RPMI8226 (cell line): ENCODE measurements around the gene PRUNE1.
A peak's percentile ranks its signal among the peaks of the same experiment; 100 is the strongest.

Experiments
- DNase-seq: peaks from one replicate; pipeline ENCODE4 v3.0.0-alpha.2; 2015

Gene PRUNE1

GRCh38 chr1:151008244-151009205 lies at the start of gene PRUNE1:
Gene PRUNE1 (plus strand): TSS chr1:151008449. CDS start chr1:151008633, 184 bp downstream.
- DNase-seq = peak; percentile 99

GRCh38 chr1:150960646-150961045 lies 47.6 kb upstream of the PRUNE1 start:
- DNase-seq = no peak

GRCh38 chr1:150961756-150962155 lies 46.5 kb upstream of the PRUNE1 start:
- DNase-seq = no peak

GRCh38 chr1:150963321-150964163 lies 44.7 kb upstream of the PRUNE1 start:
- no peak for DNase-seq

GRCh38 chr1:150964164-150964489 lies 44.1 kb upstream of the PRUNE1 start:
- DNase-seq = no peak

- no peak for DNase-seq
These were observed 42.6 kb upstream of the PRUNE1 start for GRCh38 chr1:150965605-150966004.

GRCh38 chr1:150966011-150966410 lies 42.2 kb upstream of the PRUNE1 start:
- DNase-seq = no peak

- DNase-seq = no peak
These were observed 40.3 kb upstream of the PRUNE1 start for GRCh38 chr1:150967936-150968335.

GRCh38 chr1:150968491-150968890 lies 39.8 kb upstream of the PRUNE1 start:
- no peak for DNase-seq

- DNase-seq = no peak
These were observed 38.6 kb upstream of the PRUNE1 start for GRCh38 chr1:150969626-150970025.

- DNase-seq = no peak
These were observed 37.3 kb upstream of the PRUNE1 start for GRCh38 chr1:150970808-150971582.

GRCh38 chr1:150971583-150972416 lies 36.4 kb upstream of the PRUNE1 start:
- no peak for DNase-seq

GRCh38 chr1:150972417-150972940 lies 35.8 kb upstream of the PRUNE1 start:
- DNase-seq = no peak

GRCh38 chr1:150973258-150973835 lies 34.9 kb upstream of the PRUNE1 start:
- DNase-seq = no peak

- peak; percentile 59 for DNase-seq
These were observed 34.2 kb upstream of the PRUNE1 start for GRCh38 chr1:150973836-150974579.

- DNase-seq = peak; percentile 89
These were observed 33.4 kb upstream of the PRUNE1 start, which contains the start of gene CERS2 for GRCh38 chr1:150974580-150975478. Gene CERS2 (minus strand): TSS chr1:150974835. CDS start chr1:150969090, 5,745 bp downstream.

- no peak for DNase-seq
These were observed 31.8 kb upstream of the PRUNE1 start for GRCh38 chr1:150976401-150976821.

- peak; percentile 98 for DNase-seq
These were observed 31.2 kb upstream of the PRUNE1 start for GRCh38 chr1:150976879-150977694.
